ENCODE data around the gene KLHDC4.

KLHDC4 gene

GRCh38 chr16:87679593-87680271 is 86.1 kb downstream of the KLHDC4 start:
- Histone ChIP-seq H3K27me3 (ENCODE audit: insufficient read depth, poor library complexity, severe bottlenecking) (no peaks in the 10 kb centered on the region), H3K9me3 (ENCODE audit: severe bottlenecking) (no peaks in the 10 kb centered on the region), H3K4me1 (ENCODE audit: insufficient read depth, poor library complexity, severe bottlenecking) (no peaks in the 10 kb centered on the region), H3K36me3 (ENCODE audit: low read depth) (no peaks in the 10 kb centered on the region), H3K4me3 (ENCODE audit: severe bottlenecking) (no peak overlapping the region), H3K27ac (ENCODE audit: poor library complexity, severe bottlenecking) (no peak overlapping the region)
- ATAC-seq (ENCODE audit: low read depth) (no peak), DNase-seq (ENCODE audit: low spot score) (no peak)
- TF ChIP-seq, protein P1, sequence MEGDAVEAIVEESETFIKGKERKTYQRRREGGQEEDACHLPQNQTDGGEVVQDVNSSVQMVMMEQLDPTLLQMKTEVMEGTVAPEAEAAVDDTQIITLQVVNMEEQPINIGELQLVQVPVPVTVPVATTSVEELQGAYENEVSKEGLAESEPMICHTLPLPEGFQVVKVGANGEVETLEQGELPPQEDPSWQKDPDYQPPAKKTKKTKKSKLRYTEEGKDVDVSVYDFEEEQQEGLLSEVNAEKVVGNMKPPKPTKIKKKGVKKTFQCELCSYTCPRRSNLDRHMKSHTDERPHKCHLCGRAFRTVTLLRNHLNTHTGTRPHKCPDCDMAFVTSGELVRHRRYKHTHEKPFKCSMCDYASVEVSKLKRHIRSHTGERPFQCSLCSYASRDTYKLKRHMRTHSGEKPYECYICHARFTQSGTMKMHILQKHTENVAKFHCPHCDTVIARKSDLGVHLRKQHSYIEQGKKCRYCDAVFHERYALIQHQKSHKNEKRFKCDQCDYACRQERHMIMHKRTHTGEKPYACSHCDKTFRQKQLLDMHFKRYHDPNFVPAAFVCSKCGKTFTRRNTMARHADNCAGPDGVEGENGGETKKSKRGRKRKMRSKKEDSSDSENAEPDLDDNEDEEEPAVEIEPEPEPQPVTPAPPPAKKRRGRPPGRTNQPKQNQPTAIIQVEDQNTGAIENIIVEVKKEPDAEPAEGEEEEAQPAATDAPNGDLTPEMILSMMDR (IDR thresholded peaks at IDR 0.05; ENCODE audit: poor library complexity, severe bottlenecking), result no peak

GRCh38 chr16:87678618-87679017 is 87.2 kb downstream of the KLHDC4 start:
- no peaks in the 10 kb centered on the region for H3K4me1 ChIP-seq (ENCODE audit: insufficient read depth, poor library complexity, severe bottlenecking)
- no peaks in the 10 kb centered on the region for H3K9me3 ChIP-seq (ENCODE audit: severe bottlenecking)
- no peak for DNase-seq (ENCODE audit: low spot score)
- H3K4me3 ChIP-seq (ENCODE audit: severe bottlenecking), result no peak overlapping the region
- no peaks in the 10 kb centered on the region for H3K36me3 ChIP-seq (ENCODE audit: low read depth)
- H3K27ac ChIP-seq (ENCODE audit: poor library complexity, severe bottlenecking), result no peak overlapping the region
- ATAC-seq (ENCODE audit: low read depth), result no peak
- TF ChIP-seq, protein P1 (IDR thresholded peaks at IDR 0.05; ENCODE audit: poor library complexity, severe bottlenecking), result no peak
- no peaks in the 10 kb centered on the region for H3K27me3 ChIP-seq (ENCODE audit: insufficient read depth, poor library complexity, severe bottlenecking)

GRCh38 chr16:87677830-87678229 is 88.0 kb downstream of the KLHDC4 start:
- no peaks in the 10 kb centered on the region for H3K36me3 ChIP-seq (ENCODE audit: low read depth)
- no peak for ATAC-seq (ENCODE audit: low read depth)
- no peak overlapping the region for H3K27ac ChIP-seq (ENCODE audit: poor library complexity, severe bottlenecking)
- TF ChIP-seq, protein P1 (IDR thresholded peaks at IDR 0.05; ENCODE audit: poor library complexity, severe bottlenecking), result no peak
- DNase-seq (ENCODE audit: low spot score), result no peak
- no peaks in the 10 kb centered on the region for H3K9me3 ChIP-seq (ENCODE audit: severe bottlenecking)
- H3K4me1 ChIP-seq (ENCODE audit: insufficient read depth, poor library complexity, severe bottlenecking), result no peaks in the 10 kb centered on the region
- H3K4me3 ChIP-seq (ENCODE audit: severe bottlenecking), result no peak overlapping the region
- no peaks in the 10 kb centered on the region for H3K27me3 ChIP-seq (ENCODE audit: insufficient read depth, poor library complexity, severe bottlenecking)

DNA sequence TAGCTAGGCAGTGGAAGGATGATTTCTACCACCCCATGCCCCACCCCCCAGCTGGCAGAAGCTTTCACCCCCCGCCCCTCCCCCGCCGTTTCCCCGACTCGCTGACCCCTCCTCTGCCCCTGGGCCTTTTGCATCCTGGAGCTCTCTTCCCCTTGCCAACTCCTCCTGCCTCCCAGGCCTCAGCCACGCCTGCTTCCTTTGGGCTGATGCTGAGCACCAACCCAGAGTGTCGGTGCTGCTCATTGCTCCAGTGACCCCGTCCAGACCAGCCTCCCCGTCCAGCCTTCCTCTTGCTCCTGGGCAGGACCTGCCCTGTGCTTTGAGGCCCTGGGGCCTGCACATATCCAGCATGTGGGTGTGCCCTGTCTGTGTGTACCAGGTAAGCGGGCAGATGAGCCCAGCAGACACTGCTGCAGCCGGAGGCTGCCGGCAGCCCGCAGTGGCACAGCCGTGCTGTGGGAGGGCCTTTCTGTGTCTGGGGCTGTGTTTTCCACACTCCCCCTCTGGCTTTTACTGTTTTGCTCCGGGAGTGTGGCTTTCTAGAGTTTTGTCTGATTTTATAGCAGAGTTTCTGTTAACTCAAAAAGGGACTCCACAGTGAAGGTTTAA is 90.6 kb downstream of the KLHDC4 start:
- Histone ChIP-seq H3K9me3 (ENCODE audit: severe bottlenecking) (no peaks in the 10 kb centered on the region), H3K27ac (ENCODE audit: poor library complexity, severe bottlenecking) (no peak overlapping the region), H3K27me3 (ENCODE audit: insufficient read depth, poor library complexity, severe bottlenecking) (no peaks in the 10 kb centered on the region), H3K4me1 (ENCODE audit: insufficient read depth, poor library complexity, severe bottlenecking) (no peaks in the 10 kb centered on the region), H3K36me3 (ENCODE audit: low read depth) (no peaks in the 10 kb centered on the region), H3K4me3 (ENCODE audit: severe bottlenecking) (no peak overlapping the region)
- ATAC-seq (ENCODE audit: low read depth) (peak; percentile 52; the same call in 2 of the 3 replicates), DNase-seq (ENCODE audit: low spot score) (no peak)
- TF ChIP-seq, protein P1 (IDR thresholded peaks at IDR 0.05; ENCODE audit: poor library complexity, severe bottlenecking), result no peak

- Histone ChIP-seq H3K36me3 (ENCODE audit: low read depth) (no peaks in the 10 kb centered on the region), H3K9me3 (ENCODE audit: severe bottlenecking) (no peaks in the 10 kb centered on the region), H3K4me1 (ENCODE audit: insufficient read depth, poor library complexity, severe bottlenecking) (no peaks in the 10 kb centered on the region), H3K27me3 (ENCODE audit: insufficient read depth, poor library complexity, severe bottlenecking) (no peaks in the 10 kb centered on the region), H3K4me3 (ENCODE audit: severe bottlenecking) (no peak overlapping the region), H3K27ac (ENCODE audit: poor library complexity, severe bottlenecking) (no peak overlapping the region)
- TF ChIP-seq, protein P1 (IDR thresholded peaks at IDR 0.05; ENCODE audit: poor library complexity, severe bottlenecking), result no peak
- ATAC-seq (ENCODE audit: low read depth) (no peak), DNase-seq (ENCODE audit: low spot score) (no peak)
These were observed 91.4 kb downstream of the KLHDC4 start for GRCh38 chr16:87674419-87674818.

Data from RWPE2 (cell line).